ENCODE results near the gene LRMDA.

LRMDA gene

GRCh38 chr10:75486591-75486990, 55.2 kb downstream of the LRMDA start:
- TF ChIP-seq CTCF (IDR thresholded peaks at IDR 0.05), result no peak
- H3K27ac ChIP-seq, result no peak overlapping the region
- DNase-seq (ENCODE audit: low spot score), result no peak

GRCh38 chr10:75487087-75487754, 55.8 kb downstream of the LRMDA start:
- no peak for DNase-seq (ENCODE audit: low spot score)
- H3K27ac ChIP-seq, result no peak overlapping the region

More at GRCh38 chr10:75486591-75486990, 55.2 kb downstream of the LRMDA start:
- H3K4me3 ChIP-seq, result no peak overlapping the region

DNA sequence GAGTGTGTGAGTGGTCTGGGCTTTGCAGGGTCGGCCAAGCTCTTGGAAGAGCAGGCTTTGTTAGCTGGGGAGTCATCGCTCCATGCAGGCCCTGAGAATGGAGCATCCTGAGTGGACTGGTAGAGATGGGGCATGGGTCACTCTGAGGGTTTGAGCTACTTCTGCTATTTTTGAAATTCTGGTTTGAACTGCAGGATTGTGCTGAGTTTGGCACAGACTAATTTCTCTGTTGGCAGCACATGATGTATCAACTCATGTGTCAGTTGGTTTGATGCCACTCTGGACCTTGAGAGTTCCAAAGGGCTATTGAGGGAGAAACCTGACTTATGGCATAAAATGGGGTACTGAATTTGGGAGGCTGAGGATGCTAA, 56.3 kb downstream of the LRMDA start:
- DNase-seq (ENCODE audit: low spot score), result no peak
- Histone ChIP-seq H3K4me3 (no peak overlapping the region), H3K27ac (no peak overlapping the region)
- TF ChIP-seq CTCF (IDR thresholded peaks at IDR 0.05), result no peak

More at GRCh38 chr10:75487087-75487754, 55.8 kb downstream of the LRMDA start:
- H3K4me3 ChIP-seq, result no peak overlapping the region
- TF ChIP-seq CTCF (IDR thresholded peaks at IDR 0.05), result no peak

DNA sequence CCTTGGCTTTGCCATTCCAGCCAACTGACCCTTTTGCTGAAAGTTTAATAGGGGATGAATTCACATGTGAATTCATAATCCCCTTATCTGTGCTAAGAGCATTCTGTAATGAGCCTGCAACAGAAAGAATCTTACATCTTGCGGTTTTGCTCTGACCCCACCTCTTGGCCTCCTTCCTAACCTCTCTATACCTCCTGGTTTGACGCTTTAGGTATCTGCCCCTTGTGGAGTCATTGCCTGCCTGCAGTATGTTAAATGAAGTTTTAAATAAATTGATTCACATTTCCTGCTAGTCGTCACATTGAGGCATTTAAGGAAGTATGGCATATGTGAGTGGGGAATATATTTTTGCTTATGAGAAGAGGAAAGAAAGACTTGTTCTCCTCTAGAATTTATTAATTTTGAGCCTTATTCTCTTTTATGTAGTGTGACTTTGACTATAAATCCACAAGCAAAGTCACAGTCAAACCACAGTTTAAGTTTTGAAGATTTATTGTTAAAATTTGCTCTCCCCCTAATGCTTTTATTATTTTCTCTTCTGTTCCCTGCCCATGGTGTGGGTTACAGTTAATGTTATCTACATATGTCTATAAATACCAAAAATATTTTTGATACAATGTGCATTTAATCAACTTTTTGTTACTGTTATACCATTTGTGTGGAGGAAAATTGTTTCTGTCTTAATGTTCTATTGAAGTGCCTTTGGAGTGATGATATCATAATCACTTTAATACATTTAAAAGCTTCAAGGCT, 60.9 kb downstream of the LRMDA start:
- no peak for TF ChIP-seq CTCF (IDR thresholded peaks at IDR 0.05)
- DNase-seq (ENCODE audit: low spot score), result no peak
- H3K27ac ChIP-seq, result no peak overlapping the region

DNA sequence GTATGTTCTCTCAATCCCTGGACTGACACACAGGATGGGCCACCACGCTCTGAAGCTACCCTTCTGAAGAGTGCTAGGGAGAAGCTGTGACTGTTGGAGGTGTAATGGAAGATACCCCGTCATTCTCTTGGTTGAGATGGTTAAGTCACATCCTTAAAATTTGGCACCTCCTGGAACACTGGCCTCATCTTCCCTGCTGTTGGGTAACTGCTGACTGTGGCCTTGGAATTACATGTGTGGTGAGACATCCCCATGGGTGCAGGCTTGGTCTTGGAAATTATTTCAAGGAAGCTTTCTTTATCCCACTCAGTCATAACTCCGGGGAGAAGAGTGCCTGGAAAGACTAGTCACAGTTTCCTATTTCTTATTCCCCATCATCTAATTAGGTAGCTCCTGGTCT, 62.0 kb downstream of the LRMDA start:
- H3K27ac ChIP-seq, result no peak overlapping the region
- TF ChIP-seq CTCF (IDR thresholded peaks at IDR 0.05), result no peak
- DNase-seq (ENCODE audit: low spot score), result no peak
- H3K4me3 ChIP-seq, result no peak overlapping the region

More for the DNA sequence above, 60.9 kb downstream of the LRMDA start:
- no peak overlapping the region for H3K4me3 ChIP-seq

- DNase-seq (ENCODE audit: low spot score), result no peak
- Histone ChIP-seq H3K27ac (no peak overlapping the region), H3K4me3 (no peak overlapping the region)
- TF ChIP-seq CTCF (IDR thresholded peaks at IDR 0.05), result no peak
These were observed 64.2 kb downstream of the LRMDA start for GRCh38 chr10:75495434-75496190.

All from coronary artery (tissue), 2 donors.